Osteoblast (primary cell): ENCODE results near the gene CNDP1. TPM values are rescaled to one million over a fixed set of nuclear protein-coding genes. Genes with fewer than 3 reads are reported as not detected.

ENCODE experiments used
- DNase-seq: peaks from one replicate; pipeline ENCODE4 v3.0.0; 2011; ENCODE audit warnings: low spot score, mixed read lengths; ENCODE audit not compliant: insufficient read length; ENCODE audit errors: missing footprints
- H2AFZ ChIP-seq: 2 replicates; pipeline ENCODE4 v1.6.0; 2011; ENCODE audit warnings: mild to moderate bottlenecking, low read length
- H3K27ac ChIP-seq: 2 replicates; pipeline ENCODE4 v1.5.1; 2011; ENCODE audit warnings: mild to moderate bottlenecking, low read depth, low read length, moderate library complexity
- H3K27me3 ChIP-seq: 2 replicates; pipeline ENCODE4 v1.6.0; 2012; ENCODE audit warnings: mild to moderate bottlenecking, control low read depth, inconsistent platforms, low read length, moderate library complexity; ENCODE audit not compliant: insufficient read depth
- H3K36me3 ChIP-seq: 2 replicates; pipeline ENCODE4 v1.5.1; 2011; ENCODE audit warnings: mild to moderate bottlenecking, low read length, control low read depth, moderate library complexity; ENCODE audit not compliant: insufficient read depth
- H3K4me1 ChIP-seq: 2 replicates; pipeline ENCODE4 v1.5.1; 2011; ENCODE audit warnings: mild to moderate bottlenecking, low read length, control low read depth, moderate library complexity; ENCODE audit not compliant: insufficient read depth
- H3K4me2 ChIP-seq: 2 replicates; pipeline ENCODE4 v1.6.0; 2011; ENCODE audit warnings: mild to moderate bottlenecking, low read length; ENCODE audit not compliant: insufficient read depth
- H3K4me3 ChIP-seq: fragments of 200-600 bp; sonication (generic); 3 replicates; pipeline ENCODE4 v1.5.1; 2012; ENCODE audit warnings: mild to moderate bottlenecking, low read length, inconsistent platforms; ENCODE audit not compliant: insufficient read depth
- H3K79me2 ChIP-seq: 2 replicates; pipeline ENCODE4 v1.6.0; 2012; ENCODE audit warnings: mild to moderate bottlenecking, low read length, control low read depth, inconsistent platforms; ENCODE audit not compliant: insufficient read depth
- H3K9me3 ChIP-seq: 2 replicates; pipeline ENCODE4 v1.5.1; 2011; ENCODE audit warnings: low read depth, low read length, control low read depth
- H4K20me1 ChIP-seq: 2 replicates; pipeline ENCODE4 v1.6.0; 2012; ENCODE audit warnings: mild to moderate bottlenecking, low read length, control low read depth; ENCODE audit not compliant: insufficient read depth
- CTCF ChIP-seq: IDR thresholded peaks from 2 replicates; pipeline ENCODE4 v1.5.1; 2011; ENCODE audit warnings: mild to moderate bottlenecking, low read depth, low read length, moderate library complexity; ENCODE audit errors: extremely low read depth
- total RNA-seq: library from RNA; depleted of rRNA; stranded (reverse); fragments of >200 nt; gene quantifications from 2 replicates; pipeline ENCODE4 v1.2.3, GENCODE V29; 2012

CNDP1 gene
- total RNA-seq, 1 donor = not detected

GRCh38 chr18:74613381-74613780 lies 79.1 kb downstream of the CNDP1 start:
- peaks cover 10% of the 10 kb centered on the region for H4K20me1 ChIP-seq
- TF ChIP-seq CTCF = no peak
- peaks cover 3% of the 10 kb centered on the region for H3K4me1 ChIP-seq
- no peak overlapping the region for H3K27ac ChIP-seq
- H3K79me2 ChIP-seq = peaks cover 37% of the 10 kb centered on the region
- H3K4me2 ChIP-seq = no peak overlapping the region
- no peak overlapping the region for H3K4me3 ChIP-seq
- H3K9me3 ChIP-seq = no peaks in the 10 kb centered on the region
- DNase-seq = no peak
- no peak overlapping the region for H2AFZ ChIP-seq
- no peaks in the 10 kb centered on the region for H3K36me3 ChIP-seq
- H3K27me3 ChIP-seq = no peaks in the 10 kb centered on the region

- Histone ChIP-seq H3K4me2 (no peak overlapping the region), H3K36me3 (no peaks in the 10 kb centered on the region), H4K20me1 (peaks cover 12% of the 10 kb centered on the region), H3K4me3 (no peak overlapping the region), H3K27ac (no peak overlapping the region), H3K27me3 (no peaks in the 10 kb centered on the region), H3K4me1 (no peaks in the 10 kb centered on the region), H2AFZ (no peak overlapping the region), H3K9me3 (no peaks in the 10 kb centered on the region), H3K79me2 (peaks cover 29% of the 10 kb centered on the region)
- no peak for DNase-seq
- no peak for TF ChIP-seq CTCF
These were observed 82.2 kb downstream of the CNDP1 start for GRCh38 chr18:74616494-74616893.

GRCh38 chr18:74617486-74617885 lies 83.2 kb downstream of the CNDP1 start:
- TF ChIP-seq CTCF = no peak
- peaks cover 20% of the 10 kb centered on the region for H4K20me1 ChIP-seq
- no peak overlapping the region for H3K27ac ChIP-seq

GRCh38 chr18:74622072-74622471 lies 87.8 kb downstream of the CNDP1 start:
- Histone ChIP-seq H4K20me1 (peaks cover 31% of the 10 kb centered on the region), H3K27me3 (no peaks in the 10 kb centered on the region), H3K4me3 (no peak overlapping the region), H3K4me2 (no peak overlapping the region), H3K79me2 (peaks cover 46% of the 10 kb centered on the region), H3K36me3 (no peaks in the 10 kb centered on the region), H2AFZ (no peak overlapping the region), H3K27ac (no peak overlapping the region), H3K4me1 (no peaks in the 10 kb centered on the region), H3K9me3 (no peaks in the 10 kb centered on the region)
- TF ChIP-seq CTCF = no peak
- DNase-seq = no peak

More at GRCh38 chr18:74617486-74617885, 83.2 kb downstream of the CNDP1 start:
- peaks cover 33% of the 10 kb centered on the region for H3K79me2 ChIP-seq
- no peak overlapping the region for H2AFZ ChIP-seq
- H3K4me3 ChIP-seq = no peak overlapping the region
- H3K9me3 ChIP-seq = no peaks in the 10 kb centered on the region
- H3K4me1 ChIP-seq = no peaks in the 10 kb centered on the region
- H3K27me3 ChIP-seq = no peaks in the 10 kb centered on the region
- H3K4me2 ChIP-seq = no peak overlapping the region
- DNase-seq = no peak
- no peaks in the 10 kb centered on the region for H3K36me3 ChIP-seq
